Small intestine (tissue), 7 donors: Measurements from ENCODE around the gene MPZL2. TPM values are rescaled to one million over a fixed set of nuclear protein-coding genes. Genes with fewer than 3 reads are reported as not detected.

Source experiments
- DNase-seq, 2 donors: peaks; one replicate each; pipeline versions ENCODE4 v3.0.0 to v3.0.0-alpha.2; 2013
- FAIRE-seq: peaks from 2 replicates; lab custom pipeline; 2012; peaks lifted over from hg19 to GRCh38; lab: Jason Lieb, UNC
- H3K27ac ChIP-seq, 3 donors: one replicate each; pipeline ENCODE4 v1.5.1; 2013; ENCODE audit warnings: low read length in 2 of 3, mild to moderate bottlenecking in 2 of 3, control low read depth in 1 of 3, inconsistent platforms in 1 of 3, low read depth in 1 of 3, moderate library complexity in 1 of 3
- H3K27me3 ChIP-seq, 3 donors: one replicate each; pipeline ENCODE4 v1.6.1; 2013; ENCODE audit warnings: low read length in 3 of 3, inconsistent platforms in 1 of 3; ENCODE audit not compliant: control insufficient read depth in 3 of 3, insufficient read depth in 3 of 3
- H3K36me3 ChIP-seq, 3 donors: one replicate each; pipeline ENCODE4 v1.6.1; 2013; ENCODE audit warnings: low read length in 3 of 3, inconsistent platforms in 1 of 3, low read depth in 1 of 3, mild to moderate bottlenecking in 1 of 3, moderate library complexity in 1 of 3; ENCODE audit not compliant: control insufficient read depth in 3 of 3, insufficient read depth in 2 of 3
- H3K4me1 ChIP-seq, 3 donors: one replicate each; pipeline ENCODE4 v1.6.1; 2013; ENCODE audit warnings: low read length in 2 of 3, inconsistent platforms in 1 of 3, low read depth in 1 of 3, mild to moderate bottlenecking in 1 of 3, moderate library complexity in 1 of 3; ENCODE audit not compliant: control insufficient read depth in 3 of 3, insufficient read depth in 2 of 3
- H3K4me3 ChIP-seq, 3 donors: one replicate each; pipeline ENCODE4 v1.5.1; 2013; ENCODE audit warnings: low read length in 3 of 3, control low read depth in 1 of 3, inconsistent platforms in 1 of 3, low read depth in 1 of 3, mild to moderate bottlenecking in 1 of 3, moderate library complexity in 1 of 3
- H3K9me3 ChIP-seq, 2 donors: one replicate each; pipeline ENCODE4 v1.6.1; 2013; ENCODE audit warnings: low read depth in 1 of 2, low read length in 1 of 2; ENCODE audit not compliant: control insufficient read depth in 2 of 2, insufficient read depth in 1 of 2
- WGBS, 3 donors: extraction: QIAGEN DNeasy Blood & Tissue Kit; methylation state at CpG; one replicate each; pipeline ENCODE4 v1.1.7; 2013; 5-methylcytosine and 5-hydroxymethylcytosine counted together
- polyA plus RNA-seq, 4 donors: library from polyadenylated mRNA; stranded (reverse) in 3 of 4; unstranded in 1 of 4; fragments of 200-250 nt in 3 of 4; fragments of 120-200 nt in 1 of 4; gene quantifications; one replicate each; pipeline versions ENCODE4 v1.2.1 to v1.2.3, GENCODE V29; 2013
- donor health status: healthy with polysubstance abuse.
- donor health status: control.
- donor health status: control.
- donor health status: Bipolar disorder and iron deficiency.
- donor health status: healthy.

MPZL2 gene
- polyA plus RNA-seq, 4 donors, result 1.6 to 44.2 (median 15.3) TPM

DNA sequence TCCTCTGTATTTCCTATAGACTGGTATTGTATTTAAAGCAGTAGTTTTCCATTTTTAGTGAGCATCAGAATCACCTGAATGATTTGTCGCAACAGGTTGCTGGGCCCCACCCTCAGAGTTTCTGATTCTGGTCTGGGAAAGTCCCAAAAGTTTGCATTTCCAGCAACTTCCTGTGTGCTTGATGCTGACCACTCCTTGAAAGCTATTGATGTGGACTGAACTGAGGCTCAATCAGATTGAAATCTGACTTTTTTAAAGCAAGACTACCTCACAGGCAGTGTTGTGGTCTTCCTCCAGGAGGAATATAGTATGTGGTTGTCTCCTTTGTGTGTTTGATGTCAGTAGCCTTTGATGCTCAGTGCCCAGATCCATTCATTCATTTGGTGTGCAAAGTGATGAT is 17.2 kb upstream of the MPZL2 start:
- H3K4me3 ChIP-seq, result no peak overlapping the region
- H3K9me3 ChIP-seq, result no peaks in the 10 kb centered on the region
- no peak for DNase-seq
- no peaks in the 10 kb centered on the region for H3K27me3 ChIP-seq
- peaks cover 0 to 13% (median 0%) of the 10 kb centered on the region in 3 donors for H3K4me1 ChIP-seq
- FAIRE-seq, result no peak
- 85 to 97% (median 86%) methylated on average over 1 of the region's 1 CpG for WGBS, 3 donors
- no peaks in the 10 kb centered on the region for H3K36me3 ChIP-seq
- H3K27ac ChIP-seq, result no peak overlapping the region

DNA sequence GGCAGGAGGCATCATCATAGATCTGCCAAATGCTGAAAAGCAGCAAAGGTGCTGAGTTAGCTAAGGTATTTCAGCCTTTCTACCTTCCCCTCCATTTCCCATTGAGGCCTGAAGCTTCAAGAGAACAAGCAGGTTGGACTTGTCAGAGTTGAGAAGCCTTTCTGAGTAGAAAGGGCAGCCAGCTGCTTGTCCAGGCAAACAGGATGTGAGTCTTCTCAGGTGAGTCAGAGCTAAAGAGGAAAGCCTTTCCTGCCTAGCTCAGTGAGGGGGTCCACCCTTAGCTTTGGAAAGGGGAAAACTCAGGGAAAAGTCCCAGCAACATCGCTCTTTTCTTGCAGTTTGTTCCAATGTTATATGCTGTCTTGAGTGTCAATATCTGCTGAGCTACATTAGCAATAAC is 13.2 kb upstream of the MPZL2 start:
- no peaks in the 10 kb centered on the region for H3K36me3 ChIP-seq
- peaks cover 0 to 3% (median 0%) of the 10 kb centered on the region in 3 donors for H3K4me1 ChIP-seq
- H3K4me3 ChIP-seq, result no peak overlapping the region
- 80 to 100% (median 87%) methylated on average over 1 of the region's 1 CpG for whole genome bisulfite sequencing, 3 donors
- no peaks in the 10 kb centered on the region for H3K27me3 ChIP-seq
- FAIRE-seq (no peak), DNase-seq (no peak)
- H3K9me3 ChIP-seq, result no peaks in the 10 kb centered on the region
- H3K27ac ChIP-seq, result peak overlapping the region in 1 of 3 donors; percentile 2

DNA sequence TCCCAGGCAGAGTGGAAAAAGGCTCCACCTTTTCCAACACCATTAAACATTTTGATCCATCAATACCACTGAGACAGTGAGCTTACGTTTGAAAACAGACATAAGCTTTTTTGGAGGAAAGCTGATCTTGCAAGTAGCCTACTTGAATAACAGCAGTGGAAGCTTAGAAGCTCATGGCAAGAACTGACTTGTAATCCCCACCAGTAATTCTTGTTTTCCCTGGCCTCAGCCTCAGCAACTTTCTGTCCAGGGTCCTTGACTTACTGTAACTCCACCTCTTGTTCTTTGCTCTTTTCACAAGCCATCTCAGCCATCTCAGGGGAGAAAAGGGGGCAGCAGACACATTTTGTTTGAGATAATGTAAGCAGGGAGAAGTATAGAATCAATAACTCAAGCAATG is 12.3 kb upstream of the MPZL2 start:
- H3K4me1 ChIP-seq, result peaks cover 0 to 3% (median 3%) of the 10 kb centered on the region in 3 donors
- peak overlapping the region in 1 of 3 donors; percentile 5 for H3K27ac ChIP-seq
- H3K27me3 ChIP-seq, result no peaks in the 10 kb centered on the region
- 68 to 94% (median 82%) methylated on average over 1 of the region's 1 CpG for WGBS, 3 donors
- DNase-seq (no peak), FAIRE-seq (no peak)
- H3K9me3 ChIP-seq, result no peaks in the 10 kb centered on the region
- no peaks in the 10 kb centered on the region for H3K36me3 ChIP-seq
- no peak overlapping the region for H3K4me3 ChIP-seq

DNA sequence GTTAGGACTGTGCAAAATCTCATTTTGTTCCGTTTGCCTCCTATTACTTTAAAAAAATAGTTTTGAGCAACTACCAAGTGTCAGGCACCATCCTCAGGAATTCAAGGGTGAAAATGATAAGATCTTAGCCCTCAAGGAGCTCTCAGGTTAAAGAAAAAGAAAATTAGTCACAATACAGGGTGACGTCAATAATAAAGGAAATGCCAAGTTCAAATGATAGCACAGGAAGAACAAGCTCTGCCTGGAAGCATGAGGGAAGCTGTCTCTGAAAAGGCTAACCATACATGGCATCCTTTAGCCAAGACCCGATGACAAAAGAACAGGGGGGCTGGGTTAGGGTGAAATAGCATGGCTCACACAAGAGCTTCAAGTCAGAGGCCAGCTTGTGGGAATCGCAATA is 11.1 kb upstream of the MPZL2 start:
- no peak for FAIRE-seq
- WGBS, 3 donors, result 63 to 75% (median 71%) methylated on average over 4 of the region's 4 CpGs
- Histone ChIP-seq H3K27me3 (no peaks in the 10 kb centered on the region), H3K9me3 (no peaks in the 10 kb centered on the region), H3K36me3 (no peaks in the 10 kb centered on the region), H3K27ac (no peak overlapping the region), H3K4me3 (no peak overlapping the region), H3K4me1 (peaks cover 0 to 6% (median 3%) of the 10 kb centered on the region in 3 donors)
- DNase-seq, result no peak

DNA sequence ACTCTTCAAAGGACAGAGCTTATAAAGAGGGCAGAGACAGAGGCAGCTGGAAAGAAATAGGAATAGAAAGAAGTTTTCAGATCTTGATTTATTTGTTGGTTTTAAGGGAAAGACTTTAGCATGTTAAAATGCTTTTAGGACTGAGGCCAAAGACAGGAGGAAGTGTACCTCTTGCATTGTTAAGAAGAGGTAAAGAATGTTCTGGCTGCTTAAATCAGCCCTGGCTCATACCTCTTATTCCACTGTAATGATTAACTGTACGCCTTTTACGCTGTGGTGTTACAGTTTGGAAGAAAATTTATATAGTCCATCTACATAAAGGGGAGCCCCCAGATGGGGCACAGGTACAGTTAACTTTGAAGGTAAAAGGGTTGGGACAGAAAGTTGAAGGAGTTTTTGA is 10.1 kb upstream of the MPZL2 start:
- Histone ChIP-seq H3K4me1 (peaks cover 0 to 6% (median 3%) of the 10 kb centered on the region in 3 donors), H3K27ac (no peak overlapping the region), H3K4me3 (no peak overlapping the region), H3K9me3 (no peaks in the 10 kb centered on the region), H3K36me3 (no peaks in the 10 kb centered on the region), H3K27me3 (no peaks in the 10 kb centered on the region)
- FAIRE-seq (no peak), DNase-seq (no peak)
- 2 to 54% (median 40%) methylated on average over 2 of the region's 2 CpGs for whole genome bisulfite sequencing, 3 donors

DNA sequence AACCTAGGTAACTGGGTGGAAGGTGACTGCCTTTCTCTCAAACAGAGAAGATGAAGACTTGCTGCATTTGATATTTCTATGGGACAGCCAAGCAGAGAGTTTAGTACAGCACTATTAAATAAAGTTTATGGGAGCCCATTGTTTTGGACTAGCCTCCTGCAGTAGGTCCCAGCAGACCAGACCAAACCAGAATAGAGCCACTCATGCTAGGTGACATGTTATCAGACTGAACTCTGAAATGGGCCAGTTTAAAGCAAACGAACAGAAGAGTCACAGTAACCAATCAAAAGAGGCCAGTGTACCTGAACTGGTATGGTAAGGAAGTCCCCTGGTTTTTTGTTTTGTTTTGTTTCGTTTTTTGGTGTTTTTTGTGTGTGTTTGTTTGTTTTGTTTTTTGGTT is 7.9 kb upstream of the MPZL2 start:
- 32 to 59% (median 34%) methylated on average over 2 of the region's 2 CpGs for WGBS, 3 donors
- Histone ChIP-seq H3K27me3 (no peaks in the 10 kb centered on the region), H3K4me3 (no peak overlapping the region), H3K36me3 (no peaks in the 10 kb centered on the region), H3K4me1 (peaks cover 0 to 6% (median 3%) of the 10 kb centered on the region in 3 donors), H3K9me3 (no peaks in the 10 kb centered on the region), H3K27ac (no peak overlapping the region)
- FAIRE-seq (no peak), DNase-seq (no peak)

DNA sequence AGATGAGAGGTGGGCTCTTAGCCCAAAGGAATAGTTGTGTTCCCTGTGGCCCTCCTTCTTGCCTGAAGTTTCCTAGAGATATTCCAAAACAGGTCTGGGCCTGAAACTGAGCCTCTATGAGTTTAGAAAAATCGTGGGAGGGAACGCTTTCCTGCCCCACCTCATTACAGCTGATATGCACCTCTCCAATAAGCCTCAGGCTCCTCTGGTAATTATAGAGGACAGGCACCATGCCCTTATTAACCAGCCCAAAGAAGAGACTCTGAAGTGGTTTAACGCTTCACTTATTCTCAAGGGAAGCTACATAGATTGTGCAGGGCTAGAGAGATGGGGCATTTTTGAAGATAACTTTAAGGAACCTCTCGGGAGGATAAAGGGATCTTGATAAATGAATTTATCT is 3.4 kb upstream of the MPZL2 start:
- H3K4me3 ChIP-seq, result no peak overlapping the region
- H3K9me3 ChIP-seq, result no peaks in the 10 kb centered on the region
- WGBS, 3 donors, result 87 to 92% (median 88%) methylated on average over 4 of the region's 4 CpGs
- H3K27ac ChIP-seq, result no peak overlapping the region
- peaks cover 0 to 2% (median 0%) of the 10 kb centered on the region in 3 donors for H3K36me3 ChIP-seq
- no peaks in the 10 kb centered on the region for H3K27me3 ChIP-seq
- no peak for DNase-seq
- FAIRE-seq, result no peak
- H3K4me1 ChIP-seq, result peaks cover 0 to 19% (median 1%) of the 10 kb centered on the region in 3 donors

DNA sequence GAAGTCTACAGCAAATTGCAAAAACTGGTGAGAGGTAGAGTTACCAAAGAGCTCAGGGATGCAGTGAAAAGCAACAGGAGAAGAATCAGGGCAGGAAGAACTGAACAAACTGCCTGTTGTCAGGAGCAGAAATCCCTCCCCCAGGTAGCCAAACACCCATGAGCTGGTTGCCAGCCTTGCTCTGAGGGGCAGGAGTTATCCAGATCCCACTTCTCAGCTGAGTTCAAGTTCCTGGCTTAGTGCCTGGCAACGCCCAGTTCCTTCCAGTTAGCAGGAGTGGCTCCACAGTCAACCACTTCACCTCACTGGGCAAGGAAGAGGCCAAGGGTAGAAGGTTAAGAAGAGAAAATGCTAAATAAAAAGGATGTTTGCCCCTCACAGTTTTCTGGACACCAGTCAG is 1.9 kb upstream of the MPZL2 start:
- H3K27ac ChIP-seq, result peak overlapping the region in 1 of 3 donors; percentile 59
- H3K4me1 ChIP-seq, result peaks cover 0 to 22% (median 6%) of the 10 kb centered on the region in 3 donors
- no peaks in the 10 kb centered on the region for H3K9me3 ChIP-seq
- no peak for FAIRE-seq
- WGBS, 3 donors, result 20 to 58% (median 44%) methylated on average over 1 of the region's 1 CpG
- peaks cover 0 to 7% (median 0%) of the 10 kb centered on the region in 3 donors for H3K36me3 ChIP-seq
- no peak overlapping the region for H3K4me3 ChIP-seq
- no peaks in the 10 kb centered on the region for H3K27me3 ChIP-seq
- peak in 1 of 2 donors; percentile 73 for DNase-seq
